Measurements from ENCODE around the gene UBE2D1.
"Not testable (repeated sequence)": the region's sequence is repeated elsewhere in the genome, so short reads cannot be mapped to it uniquely, and the experiment has no call there.

UBE2D1 gene

GRCh38 chr10:58384999-58385783 is 50.4 kb downstream of the UBE2D1 start, which contains the start of gene TFAM:
Gene TFAM, plus strand, starts transcription at chr10:58385410. Its CDS starts 138 bp downstream, at chr10:58385548.
- DNase-seq, result peak; percentile 90

DNA sequence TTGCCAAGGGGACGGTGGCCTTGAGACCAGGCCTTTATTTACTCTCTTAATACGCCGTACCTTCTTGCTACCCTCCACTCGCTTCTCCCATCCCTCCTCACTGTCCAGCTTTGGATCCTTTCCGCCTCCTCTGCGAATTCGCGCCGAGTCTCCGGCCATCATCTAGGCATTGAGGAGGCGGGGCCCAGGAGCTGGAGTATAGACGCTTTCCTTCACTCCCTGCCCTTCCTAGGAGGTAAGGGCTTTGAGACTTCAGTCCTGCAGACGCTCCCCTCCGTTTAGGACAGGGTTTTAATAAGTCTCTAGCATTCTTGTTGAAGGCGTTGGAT is 50.9 kb downstream of the UBE2D1 start:
- DNase-seq, result no peak

GRCh38 chr10:58389024-58389423 is 54.2 kb downstream of the UBE2D1 start:
- no peak for DNase-seq

DNA sequence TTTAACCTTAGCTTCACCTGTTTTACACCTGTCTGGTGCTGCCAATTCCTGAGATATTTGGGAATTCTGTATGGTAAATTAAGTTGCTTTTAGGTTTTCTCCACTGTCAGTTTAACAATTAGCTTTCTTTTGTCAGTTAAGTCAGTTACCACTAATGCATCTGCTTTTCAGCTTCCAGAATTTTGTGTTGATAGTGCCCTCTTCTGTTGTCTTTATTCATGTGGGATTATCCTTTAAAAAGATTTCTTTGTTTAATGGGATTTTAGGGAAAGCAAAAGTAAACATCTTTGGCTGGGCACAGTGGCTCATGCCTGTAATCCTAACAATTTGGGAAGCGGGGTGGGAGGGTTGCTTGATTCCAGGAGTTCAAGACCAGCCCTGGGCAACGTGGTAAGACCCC is 58.5 kb downstream of the UBE2D1 start:
- no peak for DNase-seq

DNA sequence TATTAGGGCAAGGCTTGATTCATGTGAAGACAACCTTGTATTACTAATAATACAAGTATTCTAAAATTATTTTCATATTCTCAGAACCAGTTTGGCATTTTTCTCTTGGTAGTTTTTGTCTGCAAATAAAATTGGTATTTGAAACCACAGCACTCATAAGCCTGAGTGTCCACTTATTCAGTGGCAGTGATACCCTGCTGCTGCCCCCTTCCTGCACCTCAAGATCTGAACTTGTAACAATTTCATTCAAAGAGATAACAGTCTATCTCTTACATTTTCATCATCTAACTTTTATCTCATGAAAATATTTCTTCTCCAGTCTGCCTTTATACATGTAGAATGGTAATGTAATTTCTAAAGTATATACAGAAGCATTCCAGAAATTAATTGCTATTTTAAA is 59.7 kb downstream of the UBE2D1 start:
- DNase-seq, result no peak

- DNase-seq, result no peak
These were observed 61.3 kb downstream of the UBE2D1 start for GRCh38 chr10:58396057-58396456.

DNA sequence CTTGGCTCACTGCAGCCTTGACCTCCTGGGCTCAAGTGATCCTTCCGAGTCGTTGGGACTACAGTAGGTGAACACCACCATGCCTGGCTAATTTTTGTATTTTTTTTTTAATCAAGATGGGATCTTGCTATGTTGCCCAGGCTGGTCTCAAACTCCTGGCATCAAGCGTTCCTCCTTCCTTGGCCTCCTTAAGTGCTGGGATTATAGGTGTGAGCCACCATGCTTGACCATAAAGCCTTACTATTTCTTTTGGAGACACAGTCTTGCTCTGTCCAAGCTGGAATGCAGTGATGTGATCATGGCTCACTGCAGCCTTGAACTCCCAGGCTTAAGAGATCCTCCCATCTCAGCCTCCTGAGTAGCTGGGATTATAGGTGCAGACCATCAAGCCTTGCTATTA is 63.0 kb downstream of the UBE2D1 start:
- no peak for DNase-seq

GRCh38 chr10:58399410-58399809 is 64.6 kb downstream of the UBE2D1 start:
- no peak for DNase-seq

DNA sequence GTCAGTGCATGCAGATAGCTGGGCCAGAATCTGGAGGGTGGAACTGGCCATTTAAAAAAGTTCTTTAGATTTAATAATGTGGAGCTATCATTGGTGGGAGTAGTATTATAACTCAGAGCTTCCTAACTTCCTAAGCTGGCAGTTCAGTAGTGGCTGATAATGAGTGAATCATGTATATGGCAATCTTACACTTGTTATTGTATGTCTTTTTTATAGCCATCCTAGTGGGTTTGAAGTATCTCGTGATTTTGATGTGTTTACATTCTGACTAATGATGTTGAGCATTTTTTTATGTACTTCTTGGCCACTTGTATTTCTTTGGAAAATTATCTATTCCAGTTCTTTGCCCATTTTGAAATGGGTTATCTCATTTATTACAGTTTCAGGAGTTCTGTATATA is 65.8 kb downstream of the UBE2D1 start:
- DNase-seq, result no peak

- no peak for DNase-seq
These were observed 69.2 kb downstream of the UBE2D1 start for GRCh38 chr10:58404001-58404400.

DNA sequence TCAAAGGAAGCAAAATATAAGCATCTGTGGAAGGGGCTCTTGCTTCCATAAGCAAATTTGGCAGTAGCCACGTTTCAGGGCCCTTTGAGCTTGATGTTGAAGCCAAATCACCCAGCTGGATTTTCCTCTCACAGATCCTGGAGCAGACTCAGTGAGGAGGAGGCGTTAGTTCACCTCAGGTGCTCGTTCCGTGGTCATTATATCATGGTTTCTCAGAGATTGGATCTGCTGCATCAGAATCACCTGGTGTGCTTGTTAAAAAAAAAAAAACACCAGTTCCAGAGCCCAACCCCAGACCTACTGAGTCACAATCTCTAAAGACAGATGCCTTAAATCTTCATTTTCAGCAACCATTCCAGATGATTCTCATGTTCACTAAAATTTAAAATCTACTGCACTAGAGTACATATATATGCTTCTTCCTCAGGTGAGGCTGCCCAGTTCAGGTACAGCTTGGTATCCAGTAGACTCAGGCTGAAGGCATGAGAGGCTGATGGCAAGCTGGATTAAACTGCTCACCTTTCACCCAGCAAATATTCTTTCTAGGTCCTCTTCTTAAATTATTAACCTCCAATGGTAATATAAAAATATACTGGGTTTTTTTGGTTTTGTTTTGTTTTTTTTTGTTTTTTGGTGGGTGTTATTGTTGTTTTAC is 75.3 kb downstream of the UBE2D1 start:
- no peak for DNase-seq

DNA sequence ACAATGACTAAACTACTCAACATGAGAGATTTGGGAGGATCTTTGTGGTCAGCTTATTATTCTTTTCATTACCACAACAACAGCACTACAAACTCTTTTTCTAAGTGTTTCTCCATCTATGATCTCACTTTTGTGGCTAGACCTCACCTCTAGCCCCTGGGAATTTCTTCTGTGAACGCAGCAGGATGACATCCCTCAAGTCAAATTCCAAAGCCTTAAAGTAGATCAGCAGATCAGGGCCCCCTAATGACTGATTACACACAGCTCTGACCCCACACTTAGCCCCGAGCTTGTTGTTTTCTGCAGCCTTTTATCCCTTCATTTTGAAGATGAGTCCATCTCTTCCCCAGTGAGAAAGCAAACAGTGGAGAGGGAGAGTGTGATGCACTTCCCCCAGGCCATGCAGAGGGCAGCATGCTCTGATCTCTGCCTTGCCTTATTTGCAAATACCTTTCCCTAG is 77.7 kb downstream of the UBE2D1 start:
- DNase-seq, result no peak

GRCh38 chr10:58414270-58415041 is 79.7 kb downstream of the UBE2D1 start:
- DNase-seq, result peak; percentile 25

GRCh38 chr10:58415757-58416156 is 81.0 kb downstream of the UBE2D1 start:
- no peak for DNase-seq

DNA sequence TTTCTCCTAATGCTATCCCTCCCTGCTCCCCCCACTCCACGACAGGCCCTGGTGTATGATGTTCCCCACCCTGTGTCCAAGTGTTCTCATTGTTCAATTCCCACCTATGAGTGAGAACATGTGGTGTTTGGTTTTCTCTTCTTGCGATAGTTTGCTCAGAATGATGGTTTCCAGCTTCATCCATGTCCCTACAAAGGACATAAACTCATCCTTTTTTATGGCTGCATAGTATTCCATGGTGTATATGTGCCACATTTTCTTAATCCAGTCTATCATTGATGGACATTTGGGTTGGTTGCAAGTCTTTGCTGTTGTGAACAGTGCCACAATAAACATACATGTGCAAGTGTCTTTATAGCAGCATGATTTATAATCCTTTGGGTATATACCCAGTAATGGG is 83.1 kb downstream of the UBE2D1 start:
- DNase-seq, result not testable (repeated sequence)

Measured in COR-L47 (cell line).